Hepatocyte (in vitro differentiated cells): Measurements from ENCODE around the gene TRAF3IP1. TPM values are rescaled to one million over a fixed set of nuclear protein-coding genes. Genes with fewer than 3 reads are reported as not detected.

Experiments
- DNase-seq: peaks from one replicate; pipeline ENCODE4 v3.0.0-alpha.2; 2016; ENCODE audit warnings: low spot score
- H2AFZ ChIP-seq: fragments of 200-600 bp; sonication (generic); 2 replicates; pipeline ENCODE4 v1.6.0; 2016; ENCODE audit warnings: antibody characterized with exemption, mild to moderate bottlenecking
- H3K27ac ChIP-seq: fragments of 200-600 bp; sonication (generic); 2 replicates; pipeline ENCODE4 v1.5.1; 2016; ENCODE audit warnings: mild to moderate bottlenecking
- H3K27me3 ChIP-seq: fragments of 200-600 bp; sonication (generic); 2 replicates; pipeline ENCODE4 v1.6.1; 2016
- H3K36me3 ChIP-seq: fragments of 200-600 bp; sonication (generic); replicated peaks from 2 replicates; pipeline ENCODE4 v1.5.1; 2016; ENCODE audit warnings: low read depth; ENCODE audit not compliant: insufficient read depth
- H3K4me1 ChIP-seq: fragments of 200-600 bp; sonication (generic); 2 replicates; pipeline ENCODE4 v1.5.1; 2016; ENCODE audit warnings: mild to moderate bottlenecking, moderate library complexity; ENCODE audit not compliant: insufficient read depth
- H3K4me2 ChIP-seq: fragments of 200-600 bp; sonication (generic); 2 replicates; pipeline ENCODE4 v1.6.0; 2016
- H3K4me3 ChIP-seq: fragments of 200-600 bp; sonication (generic); 2 replicates; pipeline ENCODE4 v1.5.1; 2016; ENCODE audit warnings: mild to moderate bottlenecking
- H3K79me2 ChIP-seq: fragments of 200-600 bp; sonication (generic); 2 replicates; pipeline ENCODE4 v1.6.0; 2017; ENCODE audit warnings: mild to moderate bottlenecking
- H3K9me2 ChIP-seq: fragments of 200-600 bp; sonication (generic); replicated peaks from 2 replicates; pipeline ENCODE4 v1.6.0; 2017; ENCODE audit warnings: mild to moderate bottlenecking; ENCODE audit not compliant: insufficient read depth
- H3K9me3 ChIP-seq: fragments of 200-600 bp; sonication (generic); 2 replicates; pipeline ENCODE4 v1.5.1; 2016; ENCODE audit warnings: low read depth, mild to moderate bottlenecking
- H4K20me1 ChIP-seq: fragments of 200-600 bp; sonication (generic); 2 replicates; pipeline ENCODE4 v1.6.0; 2016; ENCODE audit warnings: mild to moderate bottlenecking; ENCODE audit not compliant: insufficient read depth, poor library complexity, severe bottlenecking
- CTCF ChIP-seq: fragments of 200-600 bp; sonication (generic); IDR thresholded peaks from 2 replicates; pipeline ENCODE4 v1.5.1; 2016; ENCODE audit warnings: antibody characterized with exemption, mild to moderate bottlenecking; ENCODE audit not compliant: poor library complexity
- EZH2 ChIP-seq: fragments of 200-600 bp; sonication (generic); IDR thresholded peaks from 2 replicates; pipeline ENCODE4 v1.6.1; 2016; ENCODE audit warnings: antibody characterized with exemption, mild to moderate bottlenecking, borderline replicate concordance
- EZH2phosphoT487 ChIP-seq: fragments of 200-600 bp; sonication (generic); IDR thresholded peaks from one replicate; pipeline ENCODE4 v1.6.1; 2018; ENCODE audit warnings: antibody characterized with exemption, mild to moderate bottlenecking, low read depth, moderate library complexity; ENCODE audit not compliant: unreplicated experiment, severe bottlenecking
- WGBS: methylation state at CpG from one replicate; pipeline ENCODE4 v1.1.6; 2016; ENCODE audit warnings: low lambda C conversion rate; ENCODE audit errors: missing lambda C conversion rate; 5-methylcytosine and 5-hydroxymethylcytosine counted together
- polyA plus RNA-seq: library from polyadenylated mRNA; unstranded; fragments of >200 nt; fragmentation: Nextera tagmentation; extraction: Ambion mirVana; gene quantifications from 2 replicates; pipeline ENCODE4 v1.2.1, GENCODE V29; 2016
- total RNA-seq: library from RNA; depleted of rRNA; stranded (reverse); fragments of >200 nt; gene quantifications from 2 replicates; pipeline ENCODE4 v1.2.3, GENCODE V29; 2014

TRAF3IP1 gene
- total and polyA plus RNA-seq, 2 experiments from 2014 or later = 9.0 to 9.1 TPM

- WGBS = 95% methylated on average over 7 of the region's 7 CpGs
- Histone ChIP-seq H4K20me1 (no peaks in the 10 kb centered on the region), H3K4me3 (no peak overlapping the region), H3K9me2 (no peaks in the 10 kb centered on the region), H2AFZ (no peak overlapping the region), H3K27me3 (no peaks in the 10 kb centered on the region), H3K9me3 (no peaks in the 10 kb centered on the region), H3K79me2 (no peaks in the 10 kb centered on the region), H3K36me3 (no peaks in the 10 kb centered on the region), H3K27ac (no peak overlapping the region), H3K4me2 (no peak overlapping the region), H3K4me1 (no peaks in the 10 kb centered on the region)
- DNase-seq = no peak
- TF ChIP-seq EZH2phosphoT487 (no peak), CTCF (no peak), EZH2 (no peak)
Measured at GRCh38 chr2:238383743-238384380, 63.5 kb downstream of the TRAF3IP1 start.

- Histone ChIP-seq H3K27ac (no peak overlapping the region), H3K4me3 (no peak overlapping the region), H3K4me2 (no peak overlapping the region), H4K20me1 (no peaks in the 10 kb centered on the region), H3K4me1 (peaks cover 11% of the 10 kb centered on the region), H3K36me3 (no peaks in the 10 kb centered on the region), H2AFZ (no peak overlapping the region), H3K79me2 (no peaks in the 10 kb centered on the region), H3K9me2 (no peaks in the 10 kb centered on the region), H3K27me3 (no peaks in the 10 kb centered on the region), H3K9me3 (no peaks in the 10 kb centered on the region)
- no peak for DNase-seq
- TF ChIP-seq EZH2phosphoT487 (no peak), CTCF (no peak), EZH2 (no peak)
- 88% methylated on average over 4 of the region's 4 CpGs for WGBS
Measured at GRCh38 chr2:238387332-238387731, 67.0 kb downstream of the TRAF3IP1 start.

- H3K27me3 ChIP-seq = no peaks in the 10 kb centered on the region
- TF ChIP-seq EZH2phosphoT487 (no peak), CTCF (no peak), EZH2 (no peak)
- H3K9me2 ChIP-seq = no peaks in the 10 kb centered on the region
- no peaks in the 10 kb centered on the region for H3K36me3 ChIP-seq
- DNase-seq = no peak
- H3K9me3 ChIP-seq = no peaks in the 10 kb centered on the region
- H3K4me3 ChIP-seq = no peak overlapping the region
- 81% methylated on average over 8 of the region's 8 CpGs for WGBS
- H3K4me2 ChIP-seq = no peak overlapping the region
- peaks cover 11% of the 10 kb centered on the region for H3K4me1 ChIP-seq
- H2AFZ ChIP-seq = no peak overlapping the region
- no peaks in the 10 kb centered on the region for H3K79me2 ChIP-seq
- H4K20me1 ChIP-seq = no peaks in the 10 kb centered on the region
- H3K27ac ChIP-seq = no peak overlapping the region
Measured at GRCh38 chr2:238388794-238389193, 68.5 kb downstream of the TRAF3IP1 start.
